ENCODE data around the gene CCDC92B.

GRCh38 chr17:2704031-2704889 is 45.2 kb downstream of the CCDC92B start:
- TF ChIP-seq CTCF (IDR thresholded peaks at IDR 0.05) (no peak), POLR2A (IDR thresholded peaks at IDR 0.05) (no peak)

All from uterus (tissue), 2 donors.